ENCODE results near the gene GNS. TPM values are rescaled to one million over a fixed set of nuclear protein-coding genes. Genes with fewer than 3 reads are reported as not detected.
A peak's percentile ranks its signal among the peaks of the same experiment; 100 is the strongest.

The GNS gene
- total and polyA plus RNA-seq, 5 experiments from 2014 or later, result 30.1 to 39.8 (median 36.3) TPM

GRCh38 chr12:64744422-64745258, 14.6 kb downstream of the GNS start:
- Mint-ChIP-seq H3K27me3 (no peaks in the 10 kb centered on the region), H3K9me3 (no peaks in the 10 kb centered on the region), H3K27ac (no peak overlapping the region), H3K36me3 (peaks cover 5 to 91% (median 54%) of the 10 kb centered on the region in 3 donors), H3K4me3 (no peak overlapping the region), H3K4me1 (peaks cover 0 to 12% (median 4%) of the 10 kb centered on the region in 4 donors)
- POLR2A ChIA-PET, result interaction anchor here (0.5 to 0.7 kb wide), 3 partner anchors 16 to 360 kb away, joined by 3 to 5 read pairs (median 4); no protein-coding TSS in a partner anchor
- ATAC-seq (no peak), DNase-seq (no peak)

GRCh38 chr12:64743206-64743605, 16.0 kb downstream of the GNS start:
- Mint-ChIP-seq H3K27ac (no peak overlapping the region), H3K27me3 (no peaks in the 10 kb centered on the region)
- no peak for ATAC-seq

GRCh38 chr12:64742416-64742815, 16.8 kb downstream of the GNS start:
- ATAC-seq, result no peak

More at GRCh38 chr12:64743206-64743605, 16.0 kb downstream of the GNS start:
- DNase-seq, result no peak
- no peak overlapping the region for H3K4me3 Mint-ChIP-seq
- H3K36me3 Mint-ChIP-seq, result peaks cover 5 to 95% (median 57%) of the 10 kb centered on the region in 3 donors
- POLR2A ChIA-PET, result no interaction called here
- H3K4me1 Mint-ChIP-seq, result peaks cover 0 to 8% (median 2%) of the 10 kb centered on the region in 4 donors
- H3K9me3 Mint-ChIP-seq, result no peaks in the 10 kb centered on the region

GRCh38 chr12:64740646-64741045, 18.6 kb downstream of the GNS start:
- POLR2A ChIA-PET, result no interaction called here
- peaks cover 6 to 10% (median 7%) of the 10 kb centered on the region in 4 donors for H3K4me1 Mint-ChIP-seq
- no peak overlapping the region for H3K4me3 Mint-ChIP-seq
- no peak for ATAC-seq
- H3K27me3 Mint-ChIP-seq, result no peaks in the 10 kb centered on the region
- H3K36me3 Mint-ChIP-seq, result peaks cover 5 to 98% (median 64%) of the 10 kb centered on the region in 3 donors
- no peak for DNase-seq
- H3K27ac Mint-ChIP-seq, result peak overlapping the region in 1 of 10 donors; percentile 11
- no peaks in the 10 kb centered on the region for H3K9me3 Mint-ChIP-seq

More at GRCh38 chr12:64742416-64742815, 16.8 kb downstream of the GNS start:
- POLR2A ChIA-PET, result no interaction called here
- peaks cover 5 to 96% (median 61%) of the 10 kb centered on the region in 3 donors for H3K36me3 Mint-ChIP-seq
- H3K9me3 Mint-ChIP-seq, result no peaks in the 10 kb centered on the region
- no peak for DNase-seq
- H3K27ac Mint-ChIP-seq, result peak overlapping the region in 1 of 10 donors; percentile 48
- peaks cover 4 to 10% (median 6%) of the 10 kb centered on the region in 4 donors for H3K4me1 Mint-ChIP-seq
- no peak overlapping the region for H3K4me3 Mint-ChIP-seq
- no peaks in the 10 kb centered on the region for H3K27me3 Mint-ChIP-seq

GRCh38 chr12:64739778-64740177, 19.4 kb downstream of the GNS start:
- DNase-seq, result no peak
- Mint-ChIP-seq H3K36me3 (peaks cover 5 to 100% (median 70%) of the 10 kb centered on the region in 3 donors), H3K27me3 (no peaks in the 10 kb centered on the region), H3K4me3 (no peak overlapping the region), H3K27ac (peak overlapping the region in 1 of 10 donors; percentile 6), H3K4me1 (peaks cover 6 to 8% (median 7%) of the 10 kb centered on the region in 4 donors), H3K9me3 (no peaks in the 10 kb centered on the region)
- ATAC-seq, result no peak
- POLR2A ChIA-PET, result interaction anchor here (1.0 kb wide), 1 partner anchor 20 kb away, joined by 3 read pairs; no protein-coding TSS in a partner anchor

- Mint-ChIP-seq H3K9me3 (no peaks in the 10 kb centered on the region), H3K36me3 (peaks cover 5 to 97% (median 64%) of the 10 kb centered on the region in 3 donors), H3K27me3 (no peaks in the 10 kb centered on the region), H3K27ac (peak overlapping the region in 8 of 10 donors; percentile 9 to 77 (median 27)), H3K4me3 (no peak overlapping the region), H3K4me1 (peaks cover 5 to 7% (median 6%) of the 10 kb centered on the region in 4 donors)
- DNase-seq (no peak), ATAC-seq (peak in 1 of 2 donors; percentile 40)
- POLR2A ChIA-PET, result no interaction called here
Measured at GRCh38 chr12:64737539-64737938, 21.7 kb downstream of the GNS start.

GRCh38 chr12:64736771-64737170, 22.4 kb downstream of the GNS start:
- ATAC-seq, result no peak
- POLR2A ChIA-PET, result no interaction called here
- H3K4me3 Mint-ChIP-seq, result no peak overlapping the region
- peak overlapping the region in 2 of 10 donors; percentile 21 to 71 for H3K27ac Mint-ChIP-seq
- H3K9me3 Mint-ChIP-seq, result no peaks in the 10 kb centered on the region
- no peak for DNase-seq
- H3K27me3 Mint-ChIP-seq, result no peaks in the 10 kb centered on the region
- peaks cover 5 to 94% (median 65%) of the 10 kb centered on the region in 3 donors for H3K36me3 Mint-ChIP-seq
- peaks cover 5 to 7% (median 6%) of the 10 kb centered on the region in 4 donors for H3K4me1 Mint-ChIP-seq

GRCh38 chr12:64735442-64735841, 23.8 kb downstream of the GNS start:
- Mint-ChIP-seq H3K27ac (peak overlapping the region in 1 of 10 donors; percentile 11), H3K27me3 (no peaks in the 10 kb centered on the region), H3K4me3 (no peak overlapping the region), H3K9me3 (no peaks in the 10 kb centered on the region), H3K4me1 (peaks cover 8 to 20% (median 18%) of the 10 kb centered on the region in 4 donors), H3K36me3 (peaks cover 9 to 89% (median 58%) of the 10 kb centered on the region in 3 donors)
- DNase-seq (no peak), ATAC-seq (no peak)
- POLR2A ChIA-PET, result no interaction called here

- peaks cover 11 to 27% (median 24%) of the 10 kb centered on the region in 4 donors for H3K4me1 Mint-ChIP-seq
- peaks cover 9 to 83% (median 45%) of the 10 kb centered on the region in 3 donors for H3K36me3 Mint-ChIP-seq
- no peak overlapping the region for H3K27ac Mint-ChIP-seq
- H3K4me3 Mint-ChIP-seq, result no peak overlapping the region
- POLR2A ChIA-PET, result no interaction called here
- ATAC-seq (no peak), DNase-seq (no peak)
- no peaks in the 10 kb centered on the region for H3K9me3 Mint-ChIP-seq
- no peaks in the 10 kb centered on the region for H3K27me3 Mint-ChIP-seq
Measured at GRCh38 chr12:64733857-64734256, 25.3 kb downstream of the GNS start.

GRCh38 chr12:64731683-64732082, 27.5 kb downstream of the GNS start:
- Mint-ChIP-seq H3K4me1 (peaks cover 6 to 20% (median 18%) of the 10 kb centered on the region in 4 donors), H3K27ac (peak overlapping the region in 2 of 10 donors; percentile 65 to 93), H3K9me3 (no peaks in the 10 kb centered on the region), H3K27me3 (no peaks in the 10 kb centered on the region), H3K4me3 (no peak overlapping the region), H3K36me3 (peaks cover 9 to 81% (median 38%) of the 10 kb centered on the region in 3 donors)
- no peak for DNase-seq
- POLR2A ChIA-PET, result no interaction called here
- ATAC-seq, result no peak

- POLR2A ChIA-PET, result interaction anchor here (0.7 kb wide), 1 partner anchor 84 kb away, joined by 3 read pairs; no protein-coding TSS in a partner anchor
- Mint-ChIP-seq H3K36me3 (peaks cover 4 to 77% (median 34%) of the 10 kb centered on the region in 3 donors), H3K27me3 (no peaks in the 10 kb centered on the region)
Measured at GRCh38 chr12:64730588-64730969, 28.6 kb downstream of the GNS start.

GRCh38 chr12:64729909-64730587, 29.2 kb downstream of the GNS start:
- DNase-seq (no peak), ATAC-seq (no peak)
- Mint-ChIP-seq H3K4me1 (peaks cover 6 to 20% (median 18%) of the 10 kb centered on the region in 4 donors), H3K27ac (peak overlapping the region in 9 of 10 donors; percentile 40 to 93 (median 77)), H3K9me3 (no peaks in the 10 kb centered on the region), H3K4me3 (peak overlapping the region in 4 of 10 donors; percentile 2 to 67 (median 42)), H3K36me3 (peaks cover 4 to 76% (median 34%) of the 10 kb centered on the region in 3 donors), H3K27me3 (no peaks in the 10 kb centered on the region)
- POLR2A ChIA-PET, result interaction anchor here (0.7 kb wide), 1 partner anchor 84 kb away, joined by 3 read pairs; no protein-coding TSS in a partner anchor

More at GRCh38 chr12:64730588-64730969, 28.6 kb downstream of the GNS start:
- no peak for DNase-seq
- H3K9me3 Mint-ChIP-seq, result no peaks in the 10 kb centered on the region
- peaks cover 6 to 20% (median 18%) of the 10 kb centered on the region in 4 donors for H3K4me1 Mint-ChIP-seq
- no peak for ATAC-seq
- H3K4me3 Mint-ChIP-seq, result peak overlapping the region in 3 of 10 donors; percentile 2 to 67 (median 36)
- H3K27ac Mint-ChIP-seq, result peak overlapping the region in 9 of 10 donors; percentile 40 to 93 (median 77)
